Stimulated activated CD8-positive, alpha-beta memory T cell treated with anti-CD3 and anti-CD28 coated beads, Interleukin-2, amount 100 ng/mL, for 1 hour (primary cell): ENCODE data around the gene UBE2D2.

ENCODE experiments used
- DNase-seq, 2 donors: peaks; one replicate each; pipeline ENCODE4 v3.0.0-alpha.2; 2020; ENCODE audit warnings: low read depth in 2 of 2

UBE2D2 gene

DNA sequence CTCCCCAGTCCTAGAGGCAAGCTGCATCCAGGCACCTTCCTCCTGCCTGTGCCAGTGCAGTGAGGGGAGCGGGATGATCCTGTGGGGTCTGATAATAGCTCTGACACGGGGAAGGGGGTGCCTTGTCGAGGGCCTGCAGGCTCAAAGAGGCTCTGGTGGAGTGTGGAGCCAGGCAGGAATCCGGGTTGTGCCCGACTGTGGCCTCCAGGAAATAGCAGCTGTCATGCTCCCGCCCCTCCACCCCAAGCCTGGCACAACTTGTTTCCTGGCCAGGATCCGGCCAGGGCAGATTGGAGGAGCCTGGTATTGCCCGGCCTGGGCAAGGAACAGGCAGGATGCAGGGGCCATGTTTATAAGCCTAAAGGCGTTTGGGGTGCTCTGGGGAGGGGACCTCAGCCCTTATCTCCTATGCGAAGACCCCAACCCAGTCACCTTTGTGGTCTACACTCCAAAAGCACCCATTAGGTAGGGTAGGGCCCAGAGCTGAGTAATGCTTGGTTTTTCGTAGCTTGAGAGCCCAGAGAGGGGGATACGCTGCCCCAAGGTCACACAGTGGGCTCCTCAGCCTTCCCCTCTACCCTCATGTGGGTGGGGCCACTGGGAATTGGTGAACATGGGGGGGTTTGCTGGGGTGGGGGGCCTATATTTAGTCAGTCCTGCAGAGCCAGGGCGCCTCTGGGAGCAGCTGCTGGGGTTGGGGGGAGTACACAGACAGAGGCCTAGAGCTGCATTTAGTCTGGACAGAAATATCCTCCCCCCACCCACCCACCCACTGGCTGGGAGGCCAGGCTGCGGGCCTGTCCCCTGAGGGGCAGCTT is 99.2 kb downstream of the UBE2D2 start:
- DNase-seq, result no peak

DNA sequence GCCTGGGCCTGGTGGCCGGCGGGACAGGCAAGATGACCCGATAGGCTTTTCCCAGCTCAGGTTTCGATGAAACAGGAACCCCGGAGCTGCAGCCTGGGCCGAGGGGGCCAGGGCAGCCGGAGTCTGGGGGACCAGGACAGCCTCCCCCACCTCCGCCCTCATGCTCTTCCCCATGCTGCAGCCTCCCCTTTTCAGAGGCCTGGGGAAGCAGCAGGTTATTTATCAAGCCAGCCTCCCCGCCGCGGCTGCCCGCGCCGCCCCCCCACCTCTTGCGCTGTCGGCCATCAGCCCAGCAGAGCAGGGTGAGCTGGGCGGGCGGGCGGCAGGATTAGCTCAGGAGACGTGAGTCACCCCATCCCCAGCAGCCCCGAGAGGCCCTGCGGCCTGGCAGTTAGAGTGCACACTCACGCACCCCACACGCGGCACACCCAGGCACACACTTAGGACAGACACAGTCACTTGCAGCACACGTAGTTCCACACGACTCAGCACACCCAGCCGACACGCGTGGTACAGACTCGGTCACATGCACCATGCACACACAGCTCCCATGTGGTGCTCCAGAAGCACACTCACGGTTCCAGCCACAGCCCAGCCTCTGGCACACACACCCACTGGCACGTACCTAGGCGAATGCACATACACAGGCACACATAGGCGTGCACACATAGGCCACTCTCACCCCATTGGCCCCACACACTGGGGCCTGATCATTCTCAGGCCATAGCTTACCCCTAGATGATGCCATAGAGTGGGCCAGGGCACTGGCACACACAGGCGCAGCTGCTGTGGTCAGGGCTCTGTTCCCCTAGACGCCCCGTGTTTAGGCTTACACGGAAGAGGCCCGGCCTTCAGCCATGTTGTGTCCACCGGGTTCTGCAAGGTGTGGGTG is 100.0 kb downstream of the UBE2D2 start:
- no peak for DNase-seq

DNA sequence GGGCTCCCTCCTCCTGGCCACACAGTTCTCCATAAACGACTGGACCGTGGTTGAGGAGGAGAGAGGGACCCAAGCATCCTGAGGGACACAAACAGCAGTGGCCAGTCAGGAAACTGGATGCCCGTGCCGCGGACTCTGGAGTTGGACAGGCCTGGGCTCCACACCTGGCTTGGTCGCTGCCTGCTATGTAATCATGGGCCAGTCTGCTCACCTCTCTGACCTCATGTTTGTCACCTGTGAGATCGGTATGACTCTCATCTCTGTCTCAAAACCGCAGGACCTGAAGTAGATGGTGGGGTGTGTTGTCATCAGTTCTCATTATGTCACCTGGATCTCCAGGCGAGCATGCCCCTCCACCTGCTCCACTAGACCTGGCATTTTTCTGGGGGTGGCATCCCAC is 101.5 kb downstream of the UBE2D2 start:
- DNase-seq, result no peak

DNA sequence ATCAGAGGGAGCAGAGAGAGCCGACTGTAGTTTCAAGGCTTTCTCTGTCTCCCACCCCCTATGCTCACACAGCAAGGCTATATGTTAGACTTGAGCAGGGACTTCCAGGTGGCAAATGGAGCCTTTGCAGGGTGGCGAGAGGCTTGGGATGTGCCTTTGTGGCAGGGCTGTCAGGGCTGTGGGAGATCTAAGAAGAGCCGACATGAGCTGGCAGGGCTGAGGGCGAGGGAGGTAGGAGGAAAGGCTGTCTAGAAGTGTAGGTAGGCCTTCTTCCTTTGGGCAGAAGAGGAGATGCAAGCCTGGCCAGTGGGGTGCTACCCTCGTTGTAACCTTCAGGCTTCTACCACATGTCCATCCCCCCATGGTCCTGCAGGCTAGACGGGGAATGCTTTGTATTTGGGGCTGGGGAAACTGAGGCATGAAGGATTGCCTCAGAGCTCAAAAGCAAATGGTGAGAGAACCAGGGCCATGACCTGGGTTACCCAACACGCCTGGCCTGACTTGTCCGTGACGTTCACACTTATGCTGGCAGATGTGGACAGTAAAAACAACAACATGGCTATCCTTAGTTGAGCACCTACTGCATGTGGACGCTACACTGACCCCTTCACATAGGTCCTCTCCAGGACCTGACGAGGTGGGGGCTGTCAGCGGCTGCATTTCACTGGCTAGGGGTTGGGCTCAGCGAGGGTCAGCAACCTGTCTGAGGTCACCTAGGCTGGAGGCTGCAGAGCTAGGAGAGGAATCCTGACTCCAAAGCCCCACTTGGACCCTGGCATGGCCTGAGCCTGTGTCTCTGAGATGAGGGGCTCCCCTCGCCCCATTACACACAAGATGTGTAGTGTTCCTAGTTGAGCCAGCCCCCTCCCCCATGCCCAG is 102.3 kb downstream of the UBE2D2 start:
- no peak for DNase-seq

DNA sequence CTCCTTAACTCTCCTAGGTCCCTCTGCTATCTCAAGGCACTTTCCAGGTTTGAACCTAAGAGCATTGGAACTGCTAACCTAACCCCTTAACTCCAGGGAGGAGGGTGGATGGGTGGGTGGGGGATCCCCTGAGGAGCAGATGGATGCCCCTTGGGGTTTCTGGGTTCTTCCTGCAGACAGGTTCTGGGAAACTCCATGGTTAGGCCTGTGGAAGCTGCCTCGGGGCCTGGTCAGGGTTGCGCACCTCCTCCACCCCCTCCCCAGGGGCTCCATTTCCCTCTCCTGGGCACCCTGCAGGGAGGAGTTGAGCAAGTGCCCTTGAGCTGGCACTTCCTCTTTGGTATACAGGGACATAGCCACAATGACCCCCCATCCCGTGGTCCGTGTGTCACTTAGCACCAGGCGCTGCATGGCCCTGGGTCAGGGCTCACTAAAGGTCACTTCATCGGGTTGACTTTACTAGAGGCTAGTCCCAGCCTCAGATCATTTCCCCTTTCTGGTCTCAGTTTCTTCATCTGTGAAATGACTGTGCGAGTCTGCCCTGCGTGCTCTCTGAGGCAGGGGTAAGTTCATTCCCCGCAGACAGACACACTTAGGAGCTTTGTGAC is 103.1 kb downstream of the UBE2D2 start:
- DNase-seq, result no peak

DNA sequence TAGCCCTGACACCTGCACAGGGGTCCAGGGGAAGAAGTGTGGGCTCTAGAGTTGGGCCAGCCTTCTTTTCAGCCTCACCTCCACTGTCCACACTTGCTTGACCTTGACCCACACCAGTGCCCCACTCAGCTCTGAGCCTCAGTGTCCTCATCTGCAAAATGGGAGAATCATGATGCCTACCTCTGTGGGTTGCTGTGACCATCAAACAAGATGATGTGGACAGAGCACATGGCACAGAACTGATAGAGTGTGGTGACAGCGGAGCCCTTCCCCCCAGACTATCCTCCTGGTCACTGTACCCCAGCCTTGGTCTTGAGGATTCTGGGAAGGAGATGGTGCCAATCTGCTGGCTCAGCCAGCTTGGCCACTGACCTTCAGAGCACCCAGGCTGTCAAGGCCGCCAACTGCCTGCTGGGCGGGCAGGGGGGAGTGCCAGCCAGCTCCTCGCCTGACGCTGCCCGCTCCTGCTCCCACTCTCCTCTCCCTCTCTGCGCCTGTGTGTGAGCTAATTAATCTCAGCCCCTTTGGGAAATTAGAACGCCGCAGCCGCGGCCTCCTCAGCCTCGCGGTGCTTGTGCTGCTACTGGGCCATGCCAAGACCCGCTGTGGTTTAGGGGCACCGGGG is 103.7 kb downstream of the UBE2D2 start:
- DNase-seq, result no peak

DNA sequence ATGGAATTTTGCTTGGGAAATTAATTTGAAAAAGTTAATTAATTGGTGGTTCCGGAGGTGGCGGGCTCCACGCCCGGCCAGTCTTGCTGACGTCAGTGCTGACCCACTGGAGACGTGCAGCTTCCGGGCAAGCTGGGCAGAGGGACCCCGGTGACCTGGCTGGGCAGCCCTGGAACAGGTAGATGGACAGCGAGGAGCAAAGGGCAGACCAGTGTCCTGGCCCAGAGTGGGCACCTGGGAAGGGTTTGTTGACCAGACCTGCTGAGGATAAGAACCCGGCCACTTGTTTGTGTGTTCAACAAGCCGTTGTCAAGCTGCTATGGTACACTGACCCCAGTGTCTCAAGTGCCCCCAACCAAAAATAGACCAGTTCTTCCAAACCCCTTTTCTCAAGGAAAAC is 104.5 kb downstream of the UBE2D2 start:
- no peak for DNase-seq

DNA sequence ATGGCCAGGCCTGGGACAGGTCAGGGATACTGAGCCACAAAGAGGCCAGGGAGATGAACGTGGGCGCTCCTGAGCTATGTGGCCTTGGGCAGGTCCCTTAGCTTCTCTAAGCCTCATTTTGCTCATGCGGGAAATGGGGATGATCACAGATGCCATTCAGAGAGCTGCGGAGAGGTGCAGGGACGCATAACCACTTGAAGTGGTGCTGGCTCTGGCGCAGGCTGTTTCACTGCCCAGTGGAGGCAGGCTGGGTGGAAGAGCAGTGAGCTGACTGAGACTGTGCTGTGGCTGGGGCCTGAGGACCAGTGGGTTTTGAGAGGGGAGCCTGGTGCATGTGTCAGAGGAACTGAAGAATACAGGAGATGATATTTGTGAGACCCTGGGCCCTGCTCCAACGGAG is 105.4 kb downstream of the UBE2D2 start:
- DNase-seq, result no peak

DNA sequence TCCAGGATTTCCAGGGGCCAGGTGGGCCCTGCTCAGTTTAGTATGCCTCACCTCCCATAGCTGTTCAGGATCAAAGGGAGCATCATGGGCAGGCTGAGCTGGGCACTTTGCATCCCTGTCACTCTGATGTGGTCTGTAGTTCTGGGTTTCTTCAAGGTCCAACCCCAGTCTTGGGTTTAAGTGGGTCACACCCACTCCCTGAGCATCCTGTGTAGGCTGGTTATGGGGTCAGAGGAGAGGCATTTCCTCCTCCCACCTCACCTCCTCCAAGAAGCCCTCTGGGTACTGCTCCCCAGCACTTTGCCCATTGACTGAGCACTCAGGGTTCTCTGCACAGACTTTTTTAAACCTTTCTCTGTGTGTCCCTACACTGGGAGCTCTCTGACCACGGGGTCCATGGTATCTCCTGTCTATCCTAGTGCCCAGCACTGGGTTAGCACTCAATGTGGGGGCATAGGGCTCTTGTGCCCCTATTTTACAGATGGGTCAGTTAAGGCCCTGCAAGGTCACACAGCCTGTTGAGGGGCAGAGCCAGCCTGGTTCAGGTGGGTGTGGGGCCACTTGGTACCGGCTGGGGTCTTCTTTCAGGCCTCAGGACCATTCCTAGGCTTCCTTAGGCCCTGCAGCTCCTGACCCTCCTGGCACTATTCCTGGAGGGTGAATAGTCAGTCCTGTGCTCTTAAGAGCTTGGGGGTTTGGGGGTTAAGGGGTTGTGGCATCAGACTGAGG is 106.0 kb downstream of the UBE2D2 start:
- DNase-seq, result no peak

DNA sequence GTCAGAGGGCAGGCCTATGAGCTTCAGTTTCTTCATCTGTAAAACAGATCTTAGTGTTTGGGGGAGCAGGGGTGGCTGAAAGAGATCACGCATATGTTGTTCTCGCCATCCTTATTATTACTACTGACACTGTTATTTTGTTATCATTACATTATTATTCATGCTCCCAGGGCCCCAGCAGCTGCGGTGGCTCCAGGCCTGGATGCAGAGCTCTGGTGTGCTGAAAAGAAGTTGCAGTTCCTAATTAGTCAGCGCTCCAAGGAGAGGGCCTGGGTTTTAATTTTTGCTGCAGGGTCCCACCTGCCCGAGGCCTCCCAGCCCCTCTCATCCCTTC is 106.6 kb downstream of the UBE2D2 start:
- DNase-seq, result no peak

DNA sequence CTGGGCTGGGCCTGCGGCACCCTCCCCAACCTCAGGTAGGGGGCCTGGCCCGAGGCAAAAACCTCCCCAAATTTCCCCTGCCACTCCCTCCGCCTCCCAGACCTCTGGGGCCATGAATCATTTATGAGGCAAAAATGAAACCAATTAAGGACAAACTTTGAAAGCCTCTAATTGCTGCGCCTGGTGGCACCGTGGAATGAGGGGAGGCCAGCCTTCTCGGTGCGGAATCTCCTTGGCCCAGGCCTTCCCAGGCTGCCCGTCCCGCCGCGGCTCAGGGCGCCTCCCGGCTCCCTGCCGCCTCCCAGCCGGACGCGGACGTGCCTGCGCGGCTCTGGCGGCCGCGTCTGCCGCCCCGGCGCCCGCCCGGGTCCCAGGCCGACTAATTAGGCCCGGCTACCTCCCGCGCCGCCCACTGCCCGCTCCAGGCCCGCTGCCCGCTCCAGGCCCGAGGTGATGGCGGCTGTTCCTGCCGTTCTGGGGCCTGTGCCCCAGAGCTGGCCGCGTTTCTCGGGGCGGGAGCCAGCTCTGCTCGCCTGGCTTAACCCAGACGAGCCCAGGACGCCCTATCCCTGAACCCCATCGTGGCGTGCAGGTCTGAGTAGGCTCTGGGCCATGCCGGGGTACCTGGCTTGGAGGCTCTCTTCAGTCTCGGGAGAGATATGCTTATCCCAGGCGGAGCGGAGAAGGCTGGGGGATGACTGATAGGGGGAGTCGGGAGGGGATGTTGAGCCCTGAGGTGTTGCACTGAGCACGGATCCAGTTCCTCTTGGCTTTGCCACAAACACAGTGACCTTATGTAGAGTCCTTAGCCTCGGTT is 107.1 kb downstream of the UBE2D2 start:
- DNase-seq, result no peak

DNA sequence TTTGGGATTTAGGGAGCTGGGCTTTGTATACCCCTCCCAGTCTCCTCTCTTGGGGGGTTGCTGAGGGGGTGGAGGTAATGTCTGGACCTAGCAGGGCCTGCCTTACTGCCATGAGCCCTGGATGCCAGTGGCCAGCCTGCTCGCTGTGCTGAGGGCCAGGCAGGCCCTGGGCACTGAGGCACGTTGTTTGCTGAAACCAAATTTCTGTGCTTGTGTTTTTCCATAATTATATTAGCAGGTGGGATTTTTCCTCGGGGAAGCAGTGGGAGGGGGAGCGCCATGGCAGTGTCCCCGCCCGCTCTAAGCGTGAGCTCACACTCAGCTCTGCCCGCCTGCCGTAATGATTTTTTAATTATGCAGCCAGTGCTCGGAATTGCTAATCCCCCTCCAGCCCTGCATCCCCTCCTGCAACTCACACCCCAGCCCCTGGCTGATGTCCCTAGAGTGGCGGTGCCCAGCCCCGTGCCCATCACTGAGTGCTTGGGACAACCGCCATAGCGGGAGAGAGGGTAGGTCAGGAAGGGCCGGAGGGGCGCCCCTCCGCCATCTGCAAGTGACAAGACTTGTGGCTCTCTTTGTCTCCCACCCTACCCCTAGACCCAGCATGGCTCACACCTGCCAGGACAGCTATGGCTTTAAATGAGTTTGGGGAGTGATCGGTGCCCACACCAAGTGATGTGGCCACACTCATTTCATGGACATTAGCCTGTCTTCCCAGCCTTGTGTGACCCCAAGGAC is 108.0 kb downstream of the UBE2D2 start:
- no peak for DNase-seq

DNA sequence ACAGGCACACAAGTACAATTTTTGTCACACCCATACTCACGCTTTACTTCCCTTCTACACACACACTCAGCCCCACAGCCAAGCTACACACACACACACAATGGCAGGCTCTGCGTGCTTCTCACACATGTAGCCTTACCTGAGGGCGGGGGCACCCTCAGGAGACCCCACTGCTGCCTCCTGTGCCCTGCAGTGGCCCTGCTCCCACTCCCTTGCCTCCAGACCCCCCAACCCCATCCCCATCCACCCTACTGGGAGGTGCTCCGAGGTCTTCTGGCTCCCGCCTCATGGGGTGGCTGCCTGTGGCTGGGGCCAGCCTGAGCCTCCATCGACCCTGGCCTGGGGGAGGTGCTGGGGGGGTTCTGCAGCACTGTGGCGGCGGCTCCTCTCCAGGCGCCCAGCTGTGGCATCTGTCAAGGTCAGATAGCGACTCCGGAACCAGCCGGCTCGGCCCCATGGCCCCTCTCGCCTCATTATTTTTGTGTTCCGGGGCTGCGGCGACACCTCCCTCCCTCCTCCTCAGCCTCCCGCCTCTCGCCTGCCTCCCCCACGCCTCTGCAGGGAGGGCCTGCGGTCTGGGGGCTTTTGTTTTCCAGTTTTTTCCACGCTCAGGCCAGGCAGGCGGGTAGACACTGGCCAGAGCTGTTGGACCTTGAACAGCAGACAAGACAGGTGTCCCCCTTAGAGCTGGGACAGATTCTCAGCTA is 108.7 kb downstream of the UBE2D2 start:
- no peak for DNase-seq

DNA sequence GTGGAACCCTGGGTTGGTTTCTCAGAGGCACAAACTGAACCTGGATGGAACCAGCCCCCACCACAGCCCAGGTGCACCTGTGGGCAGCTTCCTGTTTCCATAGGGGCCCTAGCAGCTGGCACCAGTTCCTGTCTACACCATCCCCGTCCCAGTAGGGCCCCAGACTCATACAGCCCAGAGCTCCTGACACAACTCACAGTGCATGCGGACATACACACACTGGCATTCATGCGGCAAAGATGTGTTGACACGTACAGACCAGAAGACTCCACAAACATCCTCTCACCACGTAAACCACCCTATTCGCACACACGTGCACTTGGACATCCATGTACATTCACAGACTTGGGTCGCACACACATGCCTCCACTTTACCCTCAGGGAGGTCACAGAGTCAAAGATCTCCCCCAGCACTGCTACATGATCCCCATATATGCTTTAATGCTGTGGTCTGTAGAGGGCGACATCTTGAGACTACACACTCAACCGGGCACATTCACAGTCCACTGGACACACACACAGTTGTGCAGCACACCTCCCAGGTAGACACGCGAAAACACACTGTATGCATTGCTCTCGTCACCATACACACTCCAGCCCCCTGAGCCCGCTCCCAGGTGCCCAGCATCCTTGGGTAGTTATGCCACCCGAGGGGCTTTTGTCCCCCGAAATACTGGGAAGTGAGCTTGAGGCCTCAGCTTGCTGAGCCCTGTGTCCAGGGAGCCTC is 109.4 kb downstream of the UBE2D2 start:
- DNase-seq, result no peak

DNA sequence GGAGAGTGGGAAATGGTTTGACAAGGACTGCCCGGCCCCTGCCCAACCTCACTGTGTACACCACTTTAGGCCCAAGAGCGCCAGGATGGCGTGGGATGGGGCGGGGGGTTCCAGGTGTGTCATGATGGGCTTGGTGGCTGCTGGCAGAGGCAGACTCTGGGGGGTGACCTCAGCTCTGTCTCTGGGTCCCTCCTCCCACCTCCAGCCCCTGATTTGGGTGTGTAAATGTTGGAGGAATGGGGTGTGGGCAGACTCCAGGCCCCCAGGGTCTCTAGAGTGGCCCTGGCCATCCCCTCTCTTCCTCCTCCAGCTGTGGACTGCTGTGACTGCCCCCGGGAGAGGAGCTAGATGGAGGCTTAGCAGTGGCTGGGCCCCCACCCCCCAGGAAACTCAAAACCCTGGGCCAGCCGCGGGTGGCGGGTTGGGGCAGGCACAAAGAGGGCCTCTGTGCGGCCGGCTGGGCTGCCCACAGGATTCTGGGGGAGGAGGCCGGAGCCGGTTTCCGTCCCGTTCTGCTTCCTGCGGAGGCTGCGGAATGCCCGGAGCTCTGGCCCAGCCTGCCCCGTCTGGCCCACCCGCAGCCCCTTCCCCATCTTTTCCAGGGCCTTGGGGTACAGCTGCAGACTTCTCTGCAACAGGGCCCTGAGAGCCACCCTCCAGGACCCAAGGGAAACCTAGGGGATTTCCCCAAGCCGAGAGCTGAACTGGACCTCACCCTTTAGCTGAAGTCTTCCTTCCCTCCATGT is 110.1 kb downstream of the UBE2D2 start:
- DNase-seq, result no peak

DNA sequence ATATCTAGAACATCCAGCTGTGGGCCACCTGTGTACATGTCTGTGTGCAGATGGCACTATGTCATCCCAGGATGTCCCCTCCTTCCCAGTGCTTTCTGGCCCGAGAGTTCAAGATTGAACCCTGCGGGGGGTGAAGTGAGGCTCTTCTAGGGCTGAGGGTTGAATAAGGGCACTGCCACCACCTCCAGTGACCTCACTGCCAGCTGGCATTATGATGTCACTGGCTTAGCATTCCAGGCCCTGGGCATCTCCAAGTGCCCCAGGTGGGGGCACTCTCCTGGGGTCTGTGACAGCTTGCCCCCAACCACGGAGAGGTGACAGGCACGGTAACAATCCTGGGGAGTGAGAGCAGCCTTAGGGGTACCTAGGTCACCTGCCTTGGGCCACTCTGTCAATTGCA is 114.1 kb downstream of the UBE2D2 start:
- no peak for DNase-seq

DNA sequence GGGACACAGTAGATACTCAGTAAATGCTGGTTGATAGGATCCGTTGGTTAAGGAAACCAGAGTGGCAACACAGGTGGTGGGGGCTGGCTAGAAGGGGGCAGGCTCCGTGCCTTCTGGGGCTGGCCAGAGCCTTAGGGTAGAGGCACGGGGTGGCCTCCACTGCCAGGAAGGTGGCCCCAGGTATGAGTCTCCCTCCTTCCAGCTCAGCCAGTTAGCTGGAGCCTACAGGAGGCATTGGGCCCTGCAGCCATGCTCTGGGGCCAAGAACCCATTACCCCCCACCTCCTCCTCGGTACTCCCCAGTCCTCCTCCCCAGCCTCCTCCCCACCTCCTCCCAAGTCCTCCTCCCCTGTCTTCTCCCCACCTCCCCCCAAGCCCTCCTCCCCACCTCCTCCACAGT is 114.7 kb downstream of the UBE2D2 start:
- DNase-seq, result no peak
